H1 (cell line): ENCODE measurements around the gene PLLP.

Source experiments
- EZH2 ChIP-seq: fragments of 200-600 bp; sonication (generic); IDR thresholded peaks from 2 replicates; pipeline ENCODE4 v1.7.1; 2012; ENCODE audit warnings: low read depth, mild to moderate bottlenecking, moderate library complexity, low read length, inconsistent platforms; ENCODE audit not compliant: severe bottlenecking
- POLR2A ChIP-seq, 2 experiments: IDR thresholded peaks; 1 replicate in 1 of 2; 2 replicates in 1 of 2; pipeline ENCODE4 v1.6.1; 2011; ENCODE audit warnings: low read depth in 2 of 2, low read length in 2 of 2, mild to moderate bottlenecking in 2 of 2; ENCODE audit errors: control extremely low read depth in 1 of 2
- TF ChIP-seq, protein P1 (sequence below), 3 experiments: IDR thresholded peaks; 1 replicate in 2 of 3; 2 replicates in 1 of 3; pipeline versions ENCODE4 v1.5.1 to v1.6.1; 2011; ENCODE audit warnings: low read length in 3 of 3, mild to moderate bottlenecking in 3 of 3, inconsistent platforms in 2 of 3, low read depth in 1 of 3, moderate library complexity in 1 of 3; ENCODE audit not compliant: insufficient read depth in 1 of 3; ENCODE audit errors: control extremely low read depth in 1 of 3

GRCh38 chr16:57278494-57278893 lies 6.0 kb downstream of the PLLP start:
- TF ChIP-seq EZH2 (no peak), POLR2A (IDR thresholded peaks at IDR 0.05; ENCODE audit: control extremely low read depth in 1 of 2, low read depth in 2 of 2, low read length in 2 of 2) (no peak)
- TF ChIP-seq, protein P1, sequence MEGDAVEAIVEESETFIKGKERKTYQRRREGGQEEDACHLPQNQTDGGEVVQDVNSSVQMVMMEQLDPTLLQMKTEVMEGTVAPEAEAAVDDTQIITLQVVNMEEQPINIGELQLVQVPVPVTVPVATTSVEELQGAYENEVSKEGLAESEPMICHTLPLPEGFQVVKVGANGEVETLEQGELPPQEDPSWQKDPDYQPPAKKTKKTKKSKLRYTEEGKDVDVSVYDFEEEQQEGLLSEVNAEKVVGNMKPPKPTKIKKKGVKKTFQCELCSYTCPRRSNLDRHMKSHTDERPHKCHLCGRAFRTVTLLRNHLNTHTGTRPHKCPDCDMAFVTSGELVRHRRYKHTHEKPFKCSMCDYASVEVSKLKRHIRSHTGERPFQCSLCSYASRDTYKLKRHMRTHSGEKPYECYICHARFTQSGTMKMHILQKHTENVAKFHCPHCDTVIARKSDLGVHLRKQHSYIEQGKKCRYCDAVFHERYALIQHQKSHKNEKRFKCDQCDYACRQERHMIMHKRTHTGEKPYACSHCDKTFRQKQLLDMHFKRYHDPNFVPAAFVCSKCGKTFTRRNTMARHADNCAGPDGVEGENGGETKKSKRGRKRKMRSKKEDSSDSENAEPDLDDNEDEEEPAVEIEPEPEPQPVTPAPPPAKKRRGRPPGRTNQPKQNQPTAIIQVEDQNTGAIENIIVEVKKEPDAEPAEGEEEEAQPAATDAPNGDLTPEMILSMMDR (IDR thresholded peaks at IDR 0.05; ENCODE audit: control extremely low read depth in 1 of 3, insufficient read depth in 1 of 3, low read depth in 1 of 3, low read length in 3 of 3), result no peak
